Measurements from ENCODE around the gene ATP9A.

GRCh38 chr20:51641866-51642265 is 126.3 kb downstream of the ATP9A start:
- TF ChIP-seq CTCF (IDR thresholded peaks at IDR 0.05): no peak
- no peak for TF ChIP-seq POLR2A (IDR thresholded peaks at IDR 0.05)

Measured in right lobe of liver (tissue), 4 donors.